ENCODE results near the gene SIRT2. TPM values are rescaled to one million over a fixed set of nuclear protein-coding genes. Genes with fewer than 3 reads are reported as not detected.

The SIRT2 gene
- total and polyA plus RNA-seq, 2 of the 13 experiments (the other 11 are each of a cell fraction or from before 2014, with no cell fraction given), result 22.3 to 26.1 TPM

- TF ChIP-seq ZNF30 (CRISPR knock-in tag; IDR thresholded peaks at IDR 0.05), result no peak
- TF ChIP-seq SMC3 (IDR thresholded peaks at IDR 0.05; ENCODE audit: low read length), result peak; percentile 68
- peak; percentile 23; the same call in 1 of the 2 replicates for TF ChIP-seq ZNF691 (CRISPR knock-in tag; IDR thresholded peaks at IDR 0.05; ENCODE audit: borderline replicate concordance, low read depth)
- TF ChIP-seq ADNP (CRISPR knock-in tag; IDR thresholded peaks at IDR 0.05), result 0 out of 2 replicates have a peak, but pooled peaks have one; percentile 15
- 0 out of 2 replicates have a peak, but pooled peaks have one; percentile 57 for TF ChIP-seq ZNF333 (CRISPR knock-in tag; IDR thresholded peaks at IDR 0.05; ENCODE audit: borderline replicate concordance)
- TF ChIP-seq GMEB2 (CRISPR knock-in tag; IDR thresholded peaks at IDR 0.05; ENCODE audit: low read depth), result no peak
- TF ChIP-seq ZNF263 (CRISPR knock-in tag; IDR thresholded peaks at IDR 0.05), result peak; percentile 98
- TF ChIP-seq ELF3 (CRISPR knock-in tag; IDR thresholded peaks at IDR 0.05), result 0 out of 2 replicates have a peak, but pooled peaks have one; percentile 29
- TF ChIP-seq HNF4G (IDR thresholded peaks at IDR 0.05; ENCODE audit: borderline replicate concordance, low read depth, low read length), result no peak
- no peak for TF ChIP-seq HNF4G (CRISPR knock-in tag; IDR thresholded peaks at IDR 0.05; ENCODE audit: borderline replicate concordance, low read depth)
- TF ChIP-seq, protein P1, sequence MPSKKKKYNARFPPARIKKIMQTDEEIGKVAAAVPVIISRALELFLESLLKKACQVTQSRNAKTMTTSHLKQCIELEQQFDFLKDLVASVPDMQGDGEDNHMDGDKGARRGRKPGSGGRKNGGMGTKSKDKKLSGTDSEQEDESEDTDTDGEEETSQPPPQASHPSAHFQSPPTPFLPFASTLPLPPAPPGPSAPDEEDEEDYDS (CRISPR knock-in tag; IDR thresholded peaks at IDR 0.05), result 0 out of 2 replicates have a peak, but pooled peaks have one; percentile 24
- TF ChIP-seq NR2F6 (IDR thresholded peaks at IDR 0.05), result peak; percentile 65
- TF ChIP-seq NR2F6 (CRISPR knock-in tag; IDR thresholded peaks at IDR 0.05), result peak; percentile 75
- no peak for TF ChIP-seq CEBPB (IDR thresholded peaks at IDR 0.05; ENCODE audit: borderline replicate concordance, low read depth, low read length)
- TF ChIP-seq, protein P2, sequence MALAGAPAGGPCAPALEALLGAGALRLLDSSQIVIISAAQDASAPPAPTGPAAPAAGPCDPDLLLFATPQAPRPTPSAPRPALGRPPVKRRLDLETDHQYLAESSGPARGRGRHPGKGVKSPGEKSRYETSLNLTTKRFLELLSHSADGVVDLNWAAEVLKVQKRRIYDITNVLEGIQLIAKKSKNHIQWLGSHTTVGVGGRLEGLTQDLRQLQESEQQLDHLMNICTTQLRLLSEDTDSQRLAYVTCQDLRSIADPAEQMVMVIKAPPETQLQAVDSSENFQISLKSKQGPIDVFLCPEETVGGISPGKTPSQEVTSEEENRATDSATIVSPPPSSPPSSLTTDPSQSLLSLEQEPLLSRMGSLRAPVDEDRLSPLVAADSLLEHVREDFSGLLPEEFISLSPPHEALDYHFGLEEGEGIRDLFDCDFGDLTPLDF (CRISPR knock-in tag; IDR thresholded peaks at IDR 0.05), result no peak
- peak; percentile 45; the same call in 1 of the 2 replicates for TF ChIP-seq ARID4A (CRISPR knock-in tag; IDR thresholded peaks at IDR 0.05; ENCODE audit: borderline replicate concordance)
- no peak for TF ChIP-seq ZNF777 (CRISPR knock-in tag; IDR thresholded peaks at IDR 0.05)
Observed at GRCh38 chr19:38917921-38918491, 18.6 kb upstream of the SIRT2 start (continued).

All from HepG2 (cell line).